BE2C (cell line): ENCODE results near the gene SETDB1.

Experiments used
- DNase-seq: peaks from one replicate; pipeline ENCODE4 v3.0.0-alpha.2; 2020
- H3K27me3 ChIP-seq: fragments of 250-450 bp; sonication (Bioruptor Pico); 2 replicates; pipeline ENCODE4 v1.5.1; 2020; ENCODE audit warnings: mild to moderate bottlenecking
- H3K36me3 ChIP-seq: fragments of 250-450 bp; sonication (Bioruptor Pico); 2 replicates; pipeline ENCODE4 v1.5.1; 2020; ENCODE audit warnings: mild to moderate bottlenecking
- H3K4me1 ChIP-seq: fragments of 250-450 bp; sonication (Bioruptor Pico); 2 replicates; pipeline ENCODE4 v1.5.1; 2020
- H3K4me3 ChIP-seq: 2 replicates; pipeline ENCODE4 v1.5.1; 2011; ENCODE audit warnings: low read depth, low read length
- H3K9me3 ChIP-seq: fragments of 250-450 bp; sonication (Bioruptor Pico); 2 replicates; pipeline ENCODE4 v1.5.1; 2020
- CTCF ChIP-seq: IDR thresholded peaks from 2 replicates; pipeline ENCODE4 v1.5.1; 2012; ENCODE audit warnings: mild to moderate bottlenecking, low read depth, low read length

Gene SETDB1

GRCh38 chr1:151012684-151013471 is 86.7 kb downstream of the SETDB1 start:
- no peaks in the 10 kb centered on the region for H3K36me3 ChIP-seq
- no peak for DNase-seq
- H3K4me1 ChIP-seq, result no peaks in the 10 kb centered on the region; the same call in 1 of the 2 replicates
- TF ChIP-seq CTCF, result no peak
- H3K4me3 ChIP-seq, result no peak overlapping the region
- no peaks in the 10 kb centered on the region for H3K9me3 ChIP-seq
- H3K27me3 ChIP-seq, result no peaks in the 10 kb centered on the region

- DNase-seq, result no peak
- H3K4me1 ChIP-seq, result no peaks in the 10 kb centered on the region; the same call in 1 of the 2 replicates
- TF ChIP-seq CTCF, result no peak
Observed at GRCh38 chr1:151013518-151013917, 87.4 kb downstream of the SETDB1 start.

More at GRCh38 chr1:151013518-151013917, 87.4 kb downstream of the SETDB1 start:
- no peaks in the 10 kb centered on the region for H3K36me3 ChIP-seq
- H3K9me3 ChIP-seq, result no peaks in the 10 kb centered on the region
- no peaks in the 10 kb centered on the region for H3K27me3 ChIP-seq
- no peak overlapping the region for H3K4me3 ChIP-seq
